Colonic mucosa (tissue), 4 donors: ENCODE data around the gene STK32B. TPM values are rescaled to one million over a fixed set of nuclear protein-coding genes. Genes with fewer than 3 reads are reported as not detected.

Source experiments
- DNase-seq: peaks from one replicate; pipeline ENCODE4 v3.0.0-alpha.2; 2020
- H3K27ac ChIP-seq: fragments of 200-600 bp; one replicate; pipeline ENCODE4 v1.8.0; 2021
- H3K27me3 ChIP-seq: fragments of 200-600 bp; one replicate; pipeline ENCODE4 v1.8.0; 2021
- H3K36me3 ChIP-seq: fragments of 200-600 bp; one replicate; pipeline ENCODE4 v1.8.0; 2021
- H3K4me1 ChIP-seq: fragments of 200-600 bp; one replicate; pipeline ENCODE4 v1.8.0; 2021; ENCODE audit warnings: mild to moderate bottlenecking
- H3K4me3 ChIP-seq: fragments of 200-600 bp; one replicate; pipeline ENCODE4 v1.8.0; 2021
- H3K9ac ChIP-seq, 2 donors: one replicate each; pipeline ENCODE4 v1.7.0; 2013; ENCODE audit warnings: control low read depth in 2 of 2, low read depth in 2 of 2, low read length in 2 of 2
- H3K9me3 ChIP-seq: fragments of 200-600 bp; one replicate; pipeline ENCODE4 v1.8.0; 2021
- CTCF ChIP-seq: fragments of 200-600 bp; IDR thresholded peaks from one replicate; pipeline ENCODE4 v1.8.0; 2022; ENCODE audit warnings: antibody characterized with exemption, mild to moderate bottlenecking
- intact Hi-C: fragments of 100-400 bp; cut with DNase I; formaldehyde crosslinking; loops from one replicate; pipeline ENCODE4 v1.14.1; 2022
- total RNA-seq, 2 donors: library from RNA; stranded (reverse); fragmentation: NEBNext Ultra II Directional in 1 of 2; extraction: Animal tissue kit (Norgen Biotek cat#: 25700) in 1 of 2; gene quantifications; one replicate each; pipeline ENCODE4 v1.2.1, GENCODE V29; 2021
- donor health status: healthy.
- donor health status: DM: no; HTN: no; CAD: no.
- donor health status: DM: no; HTN: no; CAD: no.

The STK32B gene
- total RNA-seq, 2 donors from 2014 or later, result 0.64 to 0.82 TPM

- Histone ChIP-seq H3K4me3 (no peak overlapping the region), H3K4me1 (no peaks in the 10 kb centered on the region), H3K27me3 (no peaks in the 10 kb centered on the region), H3K9ac (no peak overlapping the region), H3K36me3 (no peaks in the 10 kb centered on the region), H3K9me3 (no peaks in the 10 kb centered on the region), H3K27ac (no peak overlapping the region)
- TF ChIP-seq CTCF, result no peak
- no peak for DNase-seq
- intact Hi-C loops, result no loop called here
Observed at GRCh38 chr4:5383191-5383980, 332.1 kb downstream of the STK32B start.

DNA sequence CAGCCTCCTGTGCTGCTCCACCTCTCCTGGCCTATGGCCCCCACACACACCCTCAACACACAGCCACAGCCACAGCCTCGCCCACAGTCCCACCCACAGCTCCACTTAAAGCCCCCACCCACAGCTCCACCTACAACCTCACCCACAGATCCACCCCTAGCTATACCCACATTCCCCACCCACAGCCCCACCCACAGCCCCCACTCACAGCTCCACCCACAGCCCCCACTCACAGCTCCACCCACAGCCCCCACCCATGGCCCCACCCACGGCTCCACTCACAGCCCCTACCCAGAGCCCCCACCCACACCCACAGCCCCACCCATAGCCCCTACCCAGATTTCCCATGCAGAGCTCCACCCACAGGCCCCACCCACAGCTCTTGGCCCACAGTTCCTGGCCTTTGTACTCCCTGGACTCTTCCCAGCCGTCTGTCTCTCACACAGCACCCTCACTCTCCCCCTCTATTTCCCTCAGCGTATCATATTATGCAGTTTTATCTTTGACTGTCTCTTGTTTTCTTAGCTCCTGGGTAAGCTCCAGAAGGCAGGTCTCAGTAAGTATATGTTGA is 334.5 kb downstream of the STK32B start:
- Histone ChIP-seq H3K27me3 (no peaks in the 10 kb centered on the region), H3K9ac (no peak overlapping the region), H3K36me3 (no peaks in the 10 kb centered on the region), H3K4me3 (no peak overlapping the region), H3K9me3 (no peaks in the 10 kb centered on the region), H3K27ac (peak overlapping the region; percentile 22), H3K4me1 (no peaks in the 10 kb centered on the region)
- intact Hi-C loops, result no loop called here
- peak; percentile 81 for DNase-seq
- no peak for TF ChIP-seq CTCF

- no peaks in the 10 kb centered on the region for H3K9me3 ChIP-seq
- H3K4me3 ChIP-seq, result no peak overlapping the region
- no peaks in the 10 kb centered on the region for H3K36me3 ChIP-seq
- no peak for TF ChIP-seq CTCF
- intact Hi-C loops, result no loop called here
- H3K27me3 ChIP-seq, result no peaks in the 10 kb centered on the region
- H3K27ac ChIP-seq, result no peak overlapping the region
- no peak overlapping the region for H3K9ac ChIP-seq
- H3K4me1 ChIP-seq, result no peaks in the 10 kb centered on the region
- no peak for DNase-seq
Observed at GRCh38 chr4:5386921-5387320, 335.6 kb downstream of the STK32B start.

- intact Hi-C loops, result no loop called here
Observed at GRCh38 chr4:5387457-5387856, 336.2 kb downstream of the STK32B start.

DNA sequence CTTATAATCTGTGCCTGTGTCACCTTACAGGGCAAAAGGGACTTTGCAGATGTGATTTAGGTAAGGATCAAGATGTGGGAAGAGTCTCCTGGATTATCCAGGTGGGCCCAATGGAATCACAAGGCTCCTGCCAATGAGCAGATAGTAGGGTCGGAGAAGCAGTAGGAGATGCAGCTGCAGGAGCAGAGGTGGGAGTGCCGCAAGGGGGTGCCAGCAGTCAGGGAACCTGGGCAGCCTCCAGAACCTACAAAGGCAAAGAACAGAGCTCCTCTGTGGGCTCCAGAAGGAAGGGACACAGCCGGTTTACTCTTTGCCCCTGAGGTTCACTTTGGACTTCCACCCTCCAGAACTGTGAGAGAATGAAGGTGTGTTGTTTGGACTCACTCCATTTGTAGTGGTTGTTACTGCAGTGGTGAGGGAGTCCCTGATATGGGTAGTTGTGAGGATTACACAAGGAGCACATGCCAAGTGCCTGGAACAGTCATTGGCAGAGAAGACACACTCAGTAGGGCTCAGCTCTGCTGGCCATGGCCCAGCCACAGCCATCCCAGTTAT is 338.6 kb downstream of the STK32B start:
- Histone ChIP-seq H3K27me3 (no peaks in the 10 kb centered on the region), H3K27ac (no peak overlapping the region)
- no peak for DNase-seq

More at GRCh38 chr4:5387457-5387856, 336.2 kb downstream of the STK32B start:
- Histone ChIP-seq H3K27me3 (no peaks in the 10 kb centered on the region), H3K36me3 (no peaks in the 10 kb centered on the region), H3K9ac (no peak overlapping the region), H3K4me3 (no peak overlapping the region), H3K4me1 (no peaks in the 10 kb centered on the region), H3K9me3 (no peaks in the 10 kb centered on the region), H3K27ac (no peak overlapping the region)
- no peak for TF ChIP-seq CTCF
- no peak for DNase-seq

More for the DNA sequence above, 338.6 kb downstream of the STK32B start:
- no peak for TF ChIP-seq CTCF
- intact Hi-C loops, result no loop called here
- Histone ChIP-seq H3K36me3 (no peaks in the 10 kb centered on the region), H3K4me1 (no peaks in the 10 kb centered on the region), H3K4me3 (no peak overlapping the region), H3K9me3 (no peaks in the 10 kb centered on the region), H3K9ac (no peak overlapping the region)
